ENCODE data around the gene PAMR1. TPM values are rescaled to one million over a fixed set of nuclear protein-coding genes. Genes with fewer than 3 reads are reported as not detected.

Gene PAMR1
- total RNA-seq, 4 donors from 2014 or later: 0.34 to 9.2 (median 3.8) TPM

- intact Hi-C loops (cut with DNase I): no loop called here
- Histone ChIP-seq H3K36me3 (no peaks in the 10 kb centered on the region), H3K27ac (no peak overlapping the region), H3K9me3 (no peaks in the 10 kb centered on the region), H3K4me1 (no peaks in the 10 kb centered on the region), H3K4me3 (no peak overlapping the region), H3K27me3 (no peaks in the 10 kb centered on the region)
- TF ChIP-seq, protein P1, sequence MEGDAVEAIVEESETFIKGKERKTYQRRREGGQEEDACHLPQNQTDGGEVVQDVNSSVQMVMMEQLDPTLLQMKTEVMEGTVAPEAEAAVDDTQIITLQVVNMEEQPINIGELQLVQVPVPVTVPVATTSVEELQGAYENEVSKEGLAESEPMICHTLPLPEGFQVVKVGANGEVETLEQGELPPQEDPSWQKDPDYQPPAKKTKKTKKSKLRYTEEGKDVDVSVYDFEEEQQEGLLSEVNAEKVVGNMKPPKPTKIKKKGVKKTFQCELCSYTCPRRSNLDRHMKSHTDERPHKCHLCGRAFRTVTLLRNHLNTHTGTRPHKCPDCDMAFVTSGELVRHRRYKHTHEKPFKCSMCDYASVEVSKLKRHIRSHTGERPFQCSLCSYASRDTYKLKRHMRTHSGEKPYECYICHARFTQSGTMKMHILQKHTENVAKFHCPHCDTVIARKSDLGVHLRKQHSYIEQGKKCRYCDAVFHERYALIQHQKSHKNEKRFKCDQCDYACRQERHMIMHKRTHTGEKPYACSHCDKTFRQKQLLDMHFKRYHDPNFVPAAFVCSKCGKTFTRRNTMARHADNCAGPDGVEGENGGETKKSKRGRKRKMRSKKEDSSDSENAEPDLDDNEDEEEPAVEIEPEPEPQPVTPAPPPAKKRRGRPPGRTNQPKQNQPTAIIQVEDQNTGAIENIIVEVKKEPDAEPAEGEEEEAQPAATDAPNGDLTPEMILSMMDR (IDR thresholded peaks at IDR 0.05): no peak
- no peak for TF ChIP-seq POLR2A (IDR thresholded peaks at IDR 0.05)
- DNase-seq: no peak
- WGBS, 2 donors: 69 to 70% methylated on average over 4 of the region's 4 CpGs
Observed at GRCh38 chr11:35501776-35502175, 23.6 kb downstream of the PAMR1 start.

GRCh38 chr11:35500744-35501143 is 24.7 kb downstream of the PAMR1 start:
- no peak for TF ChIP-seq POLR2A (IDR thresholded peaks at IDR 0.05)
- TF ChIP-seq, protein P1 (IDR thresholded peaks at IDR 0.05): no peak
- Histone ChIP-seq H3K27ac (no peak overlapping the region), H3K4me1 (no peaks in the 10 kb centered on the region), H3K27me3 (no peaks in the 10 kb centered on the region), H3K9me3 (no peaks in the 10 kb centered on the region), H3K36me3 (no peaks in the 10 kb centered on the region), H3K4me3 (no peak overlapping the region)
- intact Hi-C loops (cut with DNase I): no loop called here
- no peak for DNase-seq

- no peak for DNase-seq
- H3K36me3 ChIP-seq: no peaks in the 10 kb centered on the region
- H3K9me3 ChIP-seq: no peaks in the 10 kb centered on the region
- intact Hi-C loops (cut with DNase I): no loop called here
- H3K4me1 ChIP-seq: no peaks in the 10 kb centered on the region
- TF ChIP-seq, protein P1 (IDR thresholded peaks at IDR 0.05): no peak
- TF ChIP-seq POLR2A (IDR thresholded peaks at IDR 0.05): no peak
- no peak overlapping the region for H3K4me3 ChIP-seq
- no peaks in the 10 kb centered on the region for H3K27me3 ChIP-seq
- no peak overlapping the region for H3K27ac ChIP-seq
- WGBS, 2 donors: 34 to 43% methylated on average over 1 of the region's 1 CpG
Observed at GRCh38 chr11:35496416-35496815, 29.0 kb downstream of the PAMR1 start.

GRCh38 chr11:35494957-35495490 is 30.4 kb downstream of the PAMR1 start:
- no peaks in the 10 kb centered on the region for H3K4me1 ChIP-seq
- H3K27ac ChIP-seq: no peak overlapping the region
- TF ChIP-seq, protein P1 (IDR thresholded peaks at IDR 0.05): no peak
- no peak for TF ChIP-seq POLR2A (IDR thresholded peaks at IDR 0.05)
- peaks cover 0 to 4% (median 0%) of the 10 kb centered on the region in 4 donors for H3K27me3 ChIP-seq
- WGBS, 2 donors: 84 to 93% methylated on average over 5 of the region's 5 CpGs
- intact Hi-C loops (cut with DNase I): no loop called here
- H3K36me3 ChIP-seq: no peaks in the 10 kb centered on the region
- no peak for DNase-seq
- H3K9me3 ChIP-seq: no peaks in the 10 kb centered on the region
- H3K4me3 ChIP-seq: no peak overlapping the region

GRCh38 chr11:35491231-35491871 is 34.1 kb downstream of the PAMR1 start:
- 77 to 78% methylated on average over 4 of the region's 4 CpGs for WGBS, 2 donors
- TF ChIP-seq, protein P1 (IDR thresholded peaks at IDR 0.05): no peak
- no peak for TF ChIP-seq POLR2A (IDR thresholded peaks at IDR 0.05)

More at GRCh38 chr11:35491231-35491871, 34.1 kb downstream of the PAMR1 start:
- no peak for DNase-seq
- Histone ChIP-seq H3K36me3 (no peaks in the 10 kb centered on the region), H3K4me1 (no peaks in the 10 kb centered on the region), H3K4me3 (no peak overlapping the region), H3K27me3 (peaks cover 0 to 6% (median 0%) of the 10 kb centered on the region in 4 donors), H3K9me3 (no peaks in the 10 kb centered on the region), H3K27ac (no peak overlapping the region)
- intact Hi-C loops (cut with DNase I): no loop called here
